ENCODE results near the gene AQP2.

GRCh38 chr12:49971141-49971540 is 20.6 kb downstream of the AQP2 start:
- TF ChIP-seq, protein P1, sequence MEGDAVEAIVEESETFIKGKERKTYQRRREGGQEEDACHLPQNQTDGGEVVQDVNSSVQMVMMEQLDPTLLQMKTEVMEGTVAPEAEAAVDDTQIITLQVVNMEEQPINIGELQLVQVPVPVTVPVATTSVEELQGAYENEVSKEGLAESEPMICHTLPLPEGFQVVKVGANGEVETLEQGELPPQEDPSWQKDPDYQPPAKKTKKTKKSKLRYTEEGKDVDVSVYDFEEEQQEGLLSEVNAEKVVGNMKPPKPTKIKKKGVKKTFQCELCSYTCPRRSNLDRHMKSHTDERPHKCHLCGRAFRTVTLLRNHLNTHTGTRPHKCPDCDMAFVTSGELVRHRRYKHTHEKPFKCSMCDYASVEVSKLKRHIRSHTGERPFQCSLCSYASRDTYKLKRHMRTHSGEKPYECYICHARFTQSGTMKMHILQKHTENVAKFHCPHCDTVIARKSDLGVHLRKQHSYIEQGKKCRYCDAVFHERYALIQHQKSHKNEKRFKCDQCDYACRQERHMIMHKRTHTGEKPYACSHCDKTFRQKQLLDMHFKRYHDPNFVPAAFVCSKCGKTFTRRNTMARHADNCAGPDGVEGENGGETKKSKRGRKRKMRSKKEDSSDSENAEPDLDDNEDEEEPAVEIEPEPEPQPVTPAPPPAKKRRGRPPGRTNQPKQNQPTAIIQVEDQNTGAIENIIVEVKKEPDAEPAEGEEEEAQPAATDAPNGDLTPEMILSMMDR (conservative IDR thresholded peaks at IDR 0.05; ENCODE audit: low read length): no peak
- no peak for TF ChIP-seq EZH2phosphoT487 (IDR thresholded peaks at IDR 0.05; ENCODE audit: borderline replicate concordance)
